ENCODE measurements around the gene PLA2G2D.

DNA sequence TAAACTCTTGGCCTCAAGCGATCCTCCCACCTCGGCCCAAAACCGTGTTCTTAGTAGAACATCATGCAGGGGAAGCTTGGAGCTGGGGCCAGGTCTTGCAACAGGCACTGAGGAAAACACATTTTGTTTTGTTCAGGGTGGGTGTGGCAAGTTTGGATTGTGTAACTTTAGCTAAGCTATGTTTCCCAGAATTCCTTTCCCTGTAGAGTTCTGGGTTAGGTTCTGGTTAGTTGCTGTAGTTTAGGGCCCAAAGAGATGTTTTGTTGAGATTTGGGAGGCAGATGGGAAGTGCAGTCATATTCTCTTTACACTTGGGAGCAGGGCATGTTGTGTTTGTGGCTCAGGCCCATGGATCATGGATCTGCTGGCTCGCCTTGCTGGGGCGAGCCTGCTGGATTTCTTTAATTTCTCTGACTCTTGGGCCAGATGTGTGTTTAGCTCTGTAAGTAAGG, 25.4 kb downstream of the PLA2G2D start:
- TF ChIP-seq ZNF274 (IDR thresholded peaks at IDR 0.05; ENCODE audit: low read depth, low read length) (no peak), YY1 (IDR thresholded peaks at IDR 0.05; ENCODE audit: insufficient read depth, insufficient read length) (no peak)
